Activated effector memory CD4-positive, alpha-beta T cell treated with Interleukin-2 at 50 U/mL for 16 hours (primary cell): ENCODE data around the gene GRID1.

Experiments
- DNase-seq: peaks from one replicate; pipeline ENCODE4 v3.0.0-alpha.2; 2020

Gene GRID1

GRCh38 chr10:86334488-86335085 lies 32.0 kb downstream of the GRID1 start:
- DNase-seq = no peak

GRCh38 chr10:86333826-86334487 lies 32.6 kb downstream of the GRID1 start:
- DNase-seq = no peak

- DNase-seq = no peak
These were observed 34.7 kb downstream of the GRID1 start for GRCh38 chr10:86331861-86332260.

GRCh38 chr10:86330778-86331763 lies 35.5 kb downstream of the GRID1 start:
- no peak for DNase-seq

- no peak for DNase-seq
These were observed 36.5 kb downstream of the GRID1 start for GRCh38 chr10:86329896-86330680.

- no peak for DNase-seq
These were observed 37.4 kb downstream of the GRID1 start for GRCh38 chr10:86329093-86329710.

- DNase-seq = no peak
These were observed 38.5 kb downstream of the GRID1 start for GRCh38 chr10:86327954-86328725.

GRCh38 chr10:86325158-86325557 lies 41.4 kb downstream of the GRID1 start:
- DNase-seq = no peak

- no peak for DNase-seq
These were observed 45.0 kb downstream of the GRID1 start for GRCh38 chr10:86321568-86321967.

- DNase-seq = no peak
These were observed 46.9 kb downstream of the GRID1 start for GRCh38 chr10:86319676-86320075.

- DNase-seq = no peak
These were observed 48.5 kb downstream of the GRID1 start for GRCh38 chr10:86317949-86318725.

- DNase-seq = no peak
These were observed 49.6 kb downstream of the GRID1 start for GRCh38 chr10:86316990-86317389.

- no peak for DNase-seq
These were observed 50.2 kb downstream of the GRID1 start for GRCh38 chr10:86316274-86316835.

GRCh38 chr10:86315549-86315942 lies 51.0 kb downstream of the GRID1 start:
- DNase-seq = no peak

GRCh38 chr10:86314616-86315548 lies 51.7 kb downstream of the GRID1 start:
- DNase-seq = no peak

- DNase-seq = no peak
These were observed 53.0 kb downstream of the GRID1 start for GRCh38 chr10:86313621-86314041.

- no peak for DNase-seq
These were observed 53.8 kb downstream of the GRID1 start for GRCh38 chr10:86312701-86313270.

- DNase-seq = no peak
These were observed 54.7 kb downstream of the GRID1 start for GRCh38 chr10:86311906-86312305.

- no peak for DNase-seq
These were observed 55.4 kb downstream of the GRID1 start for GRCh38 chr10:86311190-86311589.
